GM19240 (cell line): ENCODE results near the gene BMI1.
"Not testable (repeated sequence)": the region's sequence is repeated elsewhere in the genome, so short reads cannot be mapped to it uniquely, and the experiment has no call there.

Experiments
- DNase-seq: peaks from one replicate; pipeline ENCODE4 v3.0.0; 2011; ENCODE audit warnings: low spot score; ENCODE audit not compliant: insufficient read length

Gene BMI1

GRCh38 chr10:22338931-22339330 lies 18.0 kb downstream of the BMI1 start:
- no peak for DNase-seq

DNA sequence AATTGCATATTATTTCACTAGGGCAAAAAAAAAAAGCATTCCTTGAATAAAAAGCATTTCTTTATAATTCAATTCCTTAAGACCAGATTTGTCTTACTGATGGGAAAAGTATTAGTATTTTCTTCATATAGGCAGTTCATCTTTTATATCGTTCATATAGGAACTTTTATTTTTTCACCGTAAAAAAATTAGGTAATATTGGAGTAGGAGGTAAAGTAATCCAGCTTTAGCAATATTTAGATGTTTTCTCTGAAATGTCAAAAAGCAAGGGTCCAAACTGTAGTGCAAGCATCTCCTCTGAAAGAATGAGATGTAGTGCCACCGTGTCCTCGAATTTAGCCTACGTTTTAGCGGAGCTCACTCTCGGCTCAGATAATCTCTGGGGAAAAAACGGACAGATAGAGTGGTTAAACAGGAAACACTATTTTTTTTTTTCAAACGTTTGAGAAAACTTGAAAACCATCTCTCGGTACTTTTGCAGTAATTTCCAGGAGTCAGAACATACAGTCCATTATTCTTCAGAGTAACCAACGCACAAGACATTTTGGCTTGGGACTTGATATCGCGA lies 18.9 kb downstream of the BMI1 start:
- no peak for DNase-seq

DNA sequence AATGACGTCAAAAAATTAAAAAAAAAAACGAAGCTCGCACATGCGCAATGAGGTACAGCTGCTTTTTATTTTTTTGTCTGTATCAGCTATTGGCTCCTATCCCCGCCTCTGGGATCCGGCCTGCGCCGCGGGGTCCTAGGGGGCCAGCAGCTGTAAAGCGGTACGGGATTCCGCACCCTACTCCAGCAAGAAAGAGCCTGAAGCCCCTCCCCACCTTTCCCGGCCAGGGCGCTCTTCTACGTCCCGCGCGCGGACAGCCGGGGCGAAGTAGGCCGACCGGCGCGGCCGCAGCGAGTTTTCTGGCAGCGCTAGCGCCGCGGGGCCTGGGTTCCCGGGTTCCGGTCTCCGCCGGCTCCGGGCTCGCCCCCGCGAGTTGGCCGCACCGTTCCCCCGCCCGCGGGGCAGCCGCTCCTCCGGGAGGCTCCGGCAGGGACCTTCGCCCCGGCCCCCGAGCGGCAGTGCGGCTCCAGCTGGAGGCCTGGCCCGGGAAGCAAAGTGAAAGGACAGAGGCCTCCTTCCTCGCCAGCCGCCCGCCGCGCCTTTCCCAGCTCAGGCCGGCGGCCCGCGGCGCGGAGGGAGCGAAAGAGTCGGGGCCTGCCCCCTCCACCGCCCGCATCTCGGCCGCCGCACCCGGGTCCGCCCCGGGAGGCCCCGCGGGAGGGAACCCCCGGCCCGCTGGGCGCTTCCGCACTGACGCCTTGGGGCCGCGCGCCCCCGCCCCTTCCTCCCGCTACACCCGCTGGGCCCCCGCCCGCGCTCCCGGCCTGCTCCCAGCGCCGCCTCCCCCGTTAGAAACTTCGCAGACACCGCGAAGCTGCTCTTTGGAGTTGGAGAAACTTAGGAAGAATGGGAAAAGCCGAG lies 19.7 kb downstream of the BMI1 start:
- DNase-seq, result no peak

DNA sequence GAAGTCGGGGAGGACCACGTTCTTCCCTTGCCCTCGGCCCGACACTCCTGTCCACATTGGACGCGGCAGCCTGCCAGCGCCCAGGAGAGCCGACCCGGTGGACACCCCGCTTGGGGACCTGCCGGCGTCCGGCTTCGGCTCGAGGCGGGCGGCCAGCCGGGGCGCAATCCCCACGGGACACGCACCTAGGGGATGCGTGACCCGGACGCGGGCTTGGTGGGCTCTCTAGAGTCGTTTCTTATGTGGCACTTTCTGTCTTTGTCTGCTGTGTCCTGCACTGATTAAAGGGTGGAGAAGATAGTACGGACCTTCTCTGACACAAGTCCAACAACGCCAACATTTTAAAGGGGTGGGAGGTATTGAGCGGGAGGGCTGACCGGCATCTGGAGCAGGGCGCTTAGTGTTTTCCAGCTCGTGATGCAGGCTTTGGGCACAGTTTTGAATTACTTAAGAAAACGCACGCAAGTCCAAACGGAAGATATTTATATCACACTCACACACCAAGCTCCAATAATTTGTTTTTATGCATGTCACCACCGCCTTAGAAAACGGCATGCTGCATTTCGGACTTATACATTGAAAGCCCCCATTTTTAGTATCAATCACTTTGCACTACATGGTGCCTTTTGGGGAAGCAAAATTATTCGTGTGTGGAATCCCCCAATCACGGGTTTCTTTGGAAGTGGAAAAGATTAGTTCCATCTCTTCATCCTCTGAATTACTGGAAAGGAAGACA lies 20.5 kb downstream of the BMI1 start:
- no peak for DNase-seq

GRCh38 chr10:22341926-22342196 lies 21.0 kb downstream of the BMI1 start:
- DNase-seq, result no peak

DNA sequence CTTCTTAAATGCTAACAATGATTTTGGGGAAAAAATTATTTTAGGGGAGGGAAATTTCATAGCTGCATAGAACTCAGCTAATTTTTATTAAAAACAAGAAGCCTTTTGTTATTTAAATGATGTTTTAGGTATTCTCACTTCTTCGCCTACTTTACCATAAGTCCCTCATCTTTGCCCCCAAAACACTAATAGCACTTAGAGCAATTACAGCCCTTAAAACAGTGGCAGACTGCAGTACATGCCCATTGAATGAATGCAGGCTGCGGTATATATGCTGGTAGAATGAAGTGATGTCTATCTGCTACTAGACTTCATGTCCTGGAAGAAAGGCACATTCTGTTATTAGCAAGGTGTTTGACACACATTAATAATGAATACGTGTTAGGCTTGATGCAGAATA lies 21.5 kb downstream of the BMI1 start:
- no peak for DNase-seq

GRCh38 chr10:22343731-22344130 lies 22.8 kb downstream of the BMI1 start:
- no peak for DNase-seq

GRCh38 chr10:22344249-22344648 lies 23.4 kb downstream of the BMI1 start:
- DNase-seq, result no peak

GRCh38 chr10:22344781-22345300 lies 23.9 kb downstream of the BMI1 start:
- DNase-seq, result no peak

DNA sequence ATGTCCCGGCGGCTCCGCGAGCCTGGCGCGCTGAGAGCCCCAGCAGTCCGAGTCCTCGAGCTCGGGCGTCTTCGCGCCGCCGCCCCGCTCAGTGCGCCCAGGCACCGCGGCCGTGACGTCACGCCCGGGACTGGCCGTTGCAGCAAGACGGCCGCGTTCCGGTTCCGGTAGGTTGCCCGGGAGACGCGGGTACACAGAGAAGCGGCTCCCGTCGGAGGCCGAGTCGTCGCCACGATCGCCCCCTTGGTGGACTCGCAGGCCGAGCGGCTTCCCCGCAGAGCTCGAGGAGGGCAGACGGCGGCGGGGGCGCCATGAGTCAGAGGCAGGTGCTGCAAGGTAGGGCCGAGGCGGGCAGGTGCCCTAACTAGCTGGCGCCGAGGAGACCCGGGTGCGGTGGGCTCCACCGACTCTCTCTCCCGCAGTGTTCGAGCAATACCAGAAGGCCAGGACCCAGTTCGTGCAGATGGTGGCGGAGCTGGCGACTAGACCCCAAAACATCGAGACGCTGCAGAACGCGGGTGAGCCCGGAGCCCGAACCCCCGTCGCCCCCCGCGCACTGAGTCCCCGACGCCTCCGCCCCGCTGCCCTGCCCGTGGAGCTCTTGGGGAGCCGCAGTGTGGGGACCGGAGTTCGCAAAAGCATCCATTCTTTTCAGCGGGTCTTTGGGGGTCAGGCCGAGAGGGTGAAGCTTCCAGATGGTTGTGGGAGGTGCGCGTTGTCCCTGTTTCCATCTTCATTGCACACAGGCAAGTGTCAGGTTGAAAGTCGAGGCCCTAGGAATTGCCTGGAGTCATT lies 24.6 kb downstream of the BMI1 start, which contains the start of gene SPAG6:
TSS of gene SPAG6 (plus strand) at position 196 of the 795 bp plus-strand sequence. CDS start at position 312, 116 bp downstream.
- no peak for DNase-seq

GRCh38 chr10:22346096-22346661 lies 25.3 kb downstream of the BMI1 start:
- DNase-seq, result no peak

GRCh38 chr10:22349755-22350154 lies 28.9 kb downstream of the BMI1 start:
- no peak for DNase-seq

- DNase-seq, result no peak
These were observed 30.3 kb downstream of the BMI1 start for GRCh38 chr10:22351131-22351703.

- DNase-seq, result no peak
These were observed 35.5 kb downstream of the BMI1 start for GRCh38 chr10:22356324-22356873.

GRCh38 chr10:22357770-22358169 lies 36.9 kb downstream of the BMI1 start:
- not testable (repeated sequence) for DNase-seq

GRCh38 chr10:22363305-22363704 lies 42.4 kb downstream of the BMI1 start:
- no peak for DNase-seq

GRCh38 chr10:22364407-22365140 lies 43.7 kb downstream of the BMI1 start:
- no peak for DNase-seq

- no peak for DNase-seq
These were observed 44.3 kb downstream of the BMI1 start for GRCh38 chr10:22365233-22365632.

DNA sequence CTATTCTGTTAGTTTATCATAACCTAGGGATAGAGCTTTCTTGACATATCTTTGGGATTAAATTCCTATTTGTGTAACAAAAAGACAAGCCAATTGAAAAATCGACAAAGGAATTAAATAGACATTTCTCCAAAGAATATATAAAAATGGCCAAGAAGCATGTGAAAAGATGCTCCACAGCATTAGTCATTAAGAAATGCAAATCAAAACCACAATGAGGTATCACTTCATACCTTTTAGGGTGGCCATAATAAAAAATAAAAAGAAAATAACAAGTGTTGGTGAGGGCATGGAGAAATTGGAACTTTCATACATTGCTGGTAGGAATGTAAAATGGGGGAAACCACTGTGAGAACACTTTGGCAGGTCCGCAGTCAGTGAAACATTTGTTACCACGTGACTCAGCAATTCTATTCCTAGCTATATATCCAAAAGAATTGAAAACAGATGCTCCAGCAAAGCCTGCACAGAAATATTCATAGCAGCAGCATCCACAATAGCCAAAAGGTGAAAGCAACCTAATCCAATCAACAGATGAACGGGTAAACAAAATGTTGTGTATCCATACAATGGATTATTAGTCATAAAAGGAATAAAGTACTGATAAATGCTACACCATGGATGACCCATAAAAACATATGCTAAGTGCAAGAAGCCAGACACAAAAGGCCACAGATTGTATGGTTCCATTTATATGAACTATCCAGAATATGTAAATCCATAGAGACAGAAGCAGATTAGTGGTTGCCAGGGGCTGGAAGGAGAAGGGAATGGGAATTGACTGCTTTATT lies 44.9 kb downstream of the BMI1 start:
- no peak for DNase-seq
